KMS-11 (cell line): ENCODE results near the gene FOXRED1.

Source experiments
- H2AFZ ChIP-seq: fragments of 200-600 bp; sonication (generic); 2 replicates; pipeline ENCODE4 v1.6.1; 2016; ENCODE audit warnings: antibody characterized with exemption, mixed run types, low read depth
- H3K27ac ChIP-seq: fragments of 200-600 bp; sonication (generic); 2 replicates; pipeline ENCODE4 v1.6.1; 2016; ENCODE audit warnings: mild to moderate bottlenecking, mixed run types
- H3K27me3 ChIP-seq: fragments of 200-600 bp; sonication (generic); 2 replicates; pipeline ENCODE4 v1.6.1; 2017; ENCODE audit warnings: mild to moderate bottlenecking, low read depth, mixed run types, moderate library complexity; ENCODE audit not compliant: insufficient read depth
- H3K36me3 ChIP-seq: fragments of 200-600 bp; sonication (generic); 2 replicates; pipeline ENCODE4 v1.6.1; 2017; ENCODE audit warnings: mild to moderate bottlenecking, mixed run types; ENCODE audit not compliant: insufficient read depth
- H3K4me1 ChIP-seq: fragments of 200-600 bp; sonication (generic); 2 replicates; pipeline ENCODE4 v1.6.1; 2016; ENCODE audit warnings: mild to moderate bottlenecking, low read depth, mixed run types; ENCODE audit not compliant: poor library complexity, severe bottlenecking
- H3K4me2 ChIP-seq: fragments of 200-600 bp; sonication (generic); 2 replicates; pipeline ENCODE4 v1.7.0; 2016; ENCODE audit warnings: mild to moderate bottlenecking, mixed run types
- H3K4me3 ChIP-seq: fragments of 200-600 bp; sonication (generic); IDR thresholded peaks from 2 replicates; pipeline ENCODE4 v1.6.1; 2017; ENCODE audit warnings: low read depth, low read length, mixed read lengths; ENCODE audit not compliant: insufficient read depth
- H3K79me2 ChIP-seq: fragments of 200-600 bp; sonication (generic); 2 replicates; pipeline ENCODE4 v1.6.1; 2016; ENCODE audit warnings: low read depth, mixed run types; ENCODE audit not compliant: insufficient read depth
- H3K9ac ChIP-seq: fragments of 200-600 bp; sonication (generic); 2 replicates; pipeline ENCODE4 v1.6.1; 2016; ENCODE audit warnings: mild to moderate bottlenecking, mixed run types
- H4K20me1 ChIP-seq: fragments of 200-600 bp; sonication (generic); 2 replicates; pipeline ENCODE4 v1.6.1; 2016; ENCODE audit warnings: mild to moderate bottlenecking, mixed run types; ENCODE audit not compliant: insufficient read depth
- TF ChIP-seq, protein P1 (sequence below): fragments of 200-600 bp; sonication (generic); conservative IDR thresholded peaks from 2 replicates; pipeline ENCODE4 v1.6.1; 2017; ENCODE audit warnings: low read depth, mild to moderate bottlenecking, antibody characterized with exemption, low read length, moderate library complexity, mixed read lengths

FOXRED1 gene

DNA sequence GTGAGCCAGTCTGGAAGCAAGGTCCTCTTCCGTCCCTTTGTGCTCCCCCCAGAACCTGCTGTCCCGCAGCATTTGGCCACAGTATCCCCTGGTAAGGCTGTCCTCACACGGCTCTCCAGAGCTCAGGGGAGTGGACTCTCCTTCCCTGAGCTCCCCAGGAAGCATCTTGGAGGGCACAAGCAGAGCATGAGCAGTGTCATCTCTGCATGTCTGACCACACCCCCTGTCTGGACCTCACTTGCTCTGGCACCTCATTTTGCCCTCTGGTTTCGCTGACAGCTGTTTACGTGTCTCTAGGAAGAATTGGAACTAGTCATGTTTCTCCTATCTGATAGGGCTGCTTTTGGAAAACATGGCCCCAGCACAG is 50.4 kb downstream of the FOXRED1 start:
- no peak overlapping the region for H3K4me3 ChIP-seq
- H3K36me3 ChIP-seq: no peaks in the 10 kb centered on the region
- no peak overlapping the region; the same call in 1 of the 2 replicates for H3K27ac ChIP-seq
- no peak overlapping the region for H2AFZ ChIP-seq
- H3K4me2 ChIP-seq: peak overlapping the region; percentile 72; the same call in 1 of the 2 replicates
- TF ChIP-seq, protein P1, sequence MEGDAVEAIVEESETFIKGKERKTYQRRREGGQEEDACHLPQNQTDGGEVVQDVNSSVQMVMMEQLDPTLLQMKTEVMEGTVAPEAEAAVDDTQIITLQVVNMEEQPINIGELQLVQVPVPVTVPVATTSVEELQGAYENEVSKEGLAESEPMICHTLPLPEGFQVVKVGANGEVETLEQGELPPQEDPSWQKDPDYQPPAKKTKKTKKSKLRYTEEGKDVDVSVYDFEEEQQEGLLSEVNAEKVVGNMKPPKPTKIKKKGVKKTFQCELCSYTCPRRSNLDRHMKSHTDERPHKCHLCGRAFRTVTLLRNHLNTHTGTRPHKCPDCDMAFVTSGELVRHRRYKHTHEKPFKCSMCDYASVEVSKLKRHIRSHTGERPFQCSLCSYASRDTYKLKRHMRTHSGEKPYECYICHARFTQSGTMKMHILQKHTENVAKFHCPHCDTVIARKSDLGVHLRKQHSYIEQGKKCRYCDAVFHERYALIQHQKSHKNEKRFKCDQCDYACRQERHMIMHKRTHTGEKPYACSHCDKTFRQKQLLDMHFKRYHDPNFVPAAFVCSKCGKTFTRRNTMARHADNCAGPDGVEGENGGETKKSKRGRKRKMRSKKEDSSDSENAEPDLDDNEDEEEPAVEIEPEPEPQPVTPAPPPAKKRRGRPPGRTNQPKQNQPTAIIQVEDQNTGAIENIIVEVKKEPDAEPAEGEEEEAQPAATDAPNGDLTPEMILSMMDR: no peak
- no peaks in the 10 kb centered on the region; the same call in 1 of the 2 replicates for H3K79me2 ChIP-seq
- no peaks in the 10 kb centered on the region for H4K20me1 ChIP-seq
- H3K9ac ChIP-seq: no peak overlapping the region
- H3K27me3 ChIP-seq: no peaks in the 10 kb centered on the region
- peaks cover 40% of the 10 kb centered on the region for H3K4me1 ChIP-seq

DNA sequence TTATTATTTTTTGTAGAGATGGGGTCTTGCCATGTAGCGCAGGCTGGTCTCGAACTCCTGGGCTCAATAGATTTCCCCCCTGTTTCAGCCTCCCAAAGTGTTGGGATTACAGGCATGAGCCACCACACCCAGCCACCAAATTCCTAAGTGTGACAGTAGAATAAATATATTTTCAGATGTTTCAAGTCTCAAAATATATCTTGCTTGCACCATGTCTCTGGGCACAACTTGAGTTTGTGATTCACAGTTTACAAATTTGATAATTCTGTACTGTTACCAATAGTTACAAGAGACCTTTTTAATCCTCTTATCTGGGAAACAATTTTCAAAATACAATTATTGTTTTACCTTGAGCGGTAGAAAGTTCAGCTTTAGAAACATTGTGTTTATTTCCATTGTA is 54.0 kb downstream of the FOXRED1 start:
- Histone ChIP-seq H3K9ac (no peak overlapping the region), H3K27me3 (no peaks in the 10 kb centered on the region), H3K4me2 (no peak overlapping the region), H3K36me3 (no peaks in the 10 kb centered on the region), H3K4me3 (no peak overlapping the region), H3K4me1 (peaks cover 22% of the 10 kb centered on the region), H4K20me1 (no peaks in the 10 kb centered on the region), H3K27ac (no peak overlapping the region), H3K79me2 (no peaks in the 10 kb centered on the region; the same call in 1 of the 2 replicates), H2AFZ (no peak overlapping the region)
- TF ChIP-seq, protein P1: no peak

DNA sequence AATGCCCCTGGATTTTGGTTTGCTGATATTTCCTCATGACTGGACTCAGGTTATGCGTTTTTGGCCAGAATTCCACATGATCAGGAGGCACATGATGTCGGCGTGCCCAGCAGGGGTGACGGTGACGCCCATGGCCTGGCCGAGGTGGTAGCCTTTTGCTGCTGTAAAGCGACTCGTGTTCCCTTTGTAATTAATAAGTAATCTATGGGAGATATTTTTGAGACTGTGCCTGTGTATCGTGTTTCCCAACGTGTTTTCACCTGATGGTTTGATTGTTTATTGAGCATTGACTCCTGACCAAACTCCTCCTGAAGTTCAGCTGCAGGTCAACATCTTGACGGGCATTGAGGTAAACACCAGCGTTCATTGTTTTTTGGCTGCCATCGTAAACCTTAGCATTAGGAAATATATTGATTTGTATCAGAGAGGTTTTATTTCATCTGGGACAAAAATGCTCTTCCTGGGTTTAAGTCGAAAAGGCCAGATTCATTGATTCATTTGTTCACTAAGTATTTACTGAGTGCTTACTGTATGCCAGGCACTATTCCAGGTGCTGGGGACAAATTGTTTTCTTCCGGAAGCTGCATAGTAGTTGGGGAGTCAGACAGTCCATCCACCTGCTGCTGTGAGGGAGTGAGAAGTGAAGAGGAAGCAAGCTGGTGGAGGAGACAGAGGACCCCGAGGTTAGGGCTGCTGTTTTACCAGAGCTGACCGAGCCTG is 58.5 kb downstream of the FOXRED1 start:
- Histone ChIP-seq H3K4me3 (no peak overlapping the region), H3K36me3 (no peaks in the 10 kb centered on the region), H3K27me3 (no peaks in the 10 kb centered on the region), H4K20me1 (no peaks in the 10 kb centered on the region), H3K79me2 (no peaks in the 10 kb centered on the region), H2AFZ (no peak overlapping the region), H3K4me1 (no peaks in the 10 kb centered on the region), H3K27ac (no peak overlapping the region), H3K4me2 (no peak overlapping the region), H3K9ac (no peak overlapping the region)
- TF ChIP-seq, protein P1: no peak
